GM23248 (cell line): Measurements from ENCODE around the gene RCBTB1. TPM values are rescaled to one million over a fixed set of nuclear protein-coding genes. Genes with fewer than 3 reads are reported as not detected.

Experiments
- DNase-seq: peaks from one replicate; pipeline ENCODE4 v3.0.0-alpha.2; 2015
- H2AFZ ChIP-seq: fragments of 200-600 bp; sonication (generic); 2 replicates; pipeline ENCODE4 v1.6.1; 2016; ENCODE audit warnings: antibody characterized with exemption
- H3F3A ChIP-seq: fragments of 200-600 bp; sonication (generic); 2 replicates; pipeline ENCODE4 v1.6.1; 2016; ENCODE audit warnings: mild to moderate bottlenecking, antibody characterized with exemption, mixed run types; ENCODE audit not compliant: insufficient read depth
- H3K27ac ChIP-seq: fragments of 200-600 bp; sonication (generic); 2 replicates; pipeline ENCODE4 v1.5.1; 2016; ENCODE audit warnings: mild to moderate bottlenecking
- H3K27me3 ChIP-seq: fragments of 200-600 bp; sonication (generic); replicated peaks from 2 replicates; pipeline ENCODE4 v1.6.1; 2016; ENCODE audit warnings: mild to moderate bottlenecking; ENCODE audit not compliant: insufficient read depth
- H3K36me3 ChIP-seq: fragments of 200-600 bp; sonication (generic); 2 replicates; pipeline ENCODE4 v1.6.1; 2016; ENCODE audit warnings: low read depth, mild to moderate bottlenecking
- H3K4me1 ChIP-seq: fragments of 200-600 bp; sonication (generic); 2 replicates; pipeline ENCODE4 v1.6.1; 2016; ENCODE audit warnings: mild to moderate bottlenecking; ENCODE audit not compliant: insufficient read depth
- H3K4me2 ChIP-seq: fragments of 200-600 bp; sonication (generic); one replicate; pipeline ENCODE4 v1.6.1; 2016; ENCODE audit warnings: mild to moderate bottlenecking; ENCODE audit not compliant: unreplicated experiment
- H3K4me3 ChIP-seq: fragments of 200-600 bp; sonication (generic); 2 replicates; pipeline ENCODE4 v1.5.1; 2016; ENCODE audit warnings: mild to moderate bottlenecking
- H3K79me2 ChIP-seq: fragments of 200-600 bp; sonication (generic); 2 replicates; pipeline ENCODE4 v1.6.1; 2016; ENCODE audit warnings: mild to moderate bottlenecking; ENCODE audit not compliant: insufficient read depth
- H3K9ac ChIP-seq: fragments of 200-600 bp; sonication (generic); 2 replicates; pipeline ENCODE4 v1.6.1; 2016; ENCODE audit warnings: mild to moderate bottlenecking
- H3K9me2 ChIP-seq: fragments of 200-600 bp; sonication (generic); 2 replicates; pipeline ENCODE4 v1.6.1; 2016; ENCODE audit warnings: mixed run types, mild to moderate bottlenecking, moderate library complexity; ENCODE audit not compliant: insufficient read depth
- H3K9me3 ChIP-seq: fragments of 200-600 bp; sonication (generic); one replicate; pipeline ENCODE4 v1.6.1; 2017; ENCODE audit warnings: low read depth
- H4K20me1 ChIP-seq: fragments of 200-600 bp; sonication (generic); 2 replicates; pipeline ENCODE4 v1.6.0; 2016; ENCODE audit not compliant: insufficient read depth
- EZH2 ChIP-seq: fragments of 200-600 bp; sonication (generic); IDR thresholded peaks from 2 replicates; pipeline ENCODE4 v1.6.1; 2018; ENCODE audit warnings: antibody characterized with exemption, mild to moderate bottlenecking; ENCODE audit not compliant: insufficient read depth, poor library complexity, severe bottlenecking
- EZH2phosphoT487 ChIP-seq: fragments of 200-600 bp; sonication (generic); IDR thresholded peaks from 2 replicates; pipeline ENCODE4 v1.6.1; 2018; ENCODE audit warnings: antibody characterized with exemption, moderate library complexity, mild to moderate bottlenecking, low read depth; ENCODE audit not compliant: insufficient read depth
- WGBS, 2 experiments: methylation state at CpG; one replicate each; pipeline ENCODE4 v1.1.6; 2015 to 2017; ENCODE audit warnings: low lambda C conversion rate in 2 of 2, low coverage in 1 of 2; ENCODE audit errors: missing lambda C conversion rate in 2 of 2; 5-methylcytosine and 5-hydroxymethylcytosine counted together
- in situ Hi-C: fragments of 300-500 bp; cut with MboI; formaldehyde crosslinking; loops from 2 replicates; pipeline ENCODE4 v1.15.0; 2020
- polyA plus RNA-seq: library from polyadenylated mRNA; unstranded; fragments of >200 nt; fragmentation: Nextera tagmentation; extraction: Ambion mirVana; gene quantifications from 2 replicates; pipeline ENCODE4 v1.2.1, GENCODE V29; 2016
- total RNA-seq: library from RNA; depleted of rRNA; stranded (reverse); fragments of >200 nt; shearing (Covaris generic); gene quantifications from 2 replicates; pipeline ENCODE4 v1.2.3, GENCODE V29; 2014

The RCBTB1 gene
- total and polyA plus RNA-seq, 2 experiments from 2014 or later: 9.5 to 9.9 TPM

DNA sequence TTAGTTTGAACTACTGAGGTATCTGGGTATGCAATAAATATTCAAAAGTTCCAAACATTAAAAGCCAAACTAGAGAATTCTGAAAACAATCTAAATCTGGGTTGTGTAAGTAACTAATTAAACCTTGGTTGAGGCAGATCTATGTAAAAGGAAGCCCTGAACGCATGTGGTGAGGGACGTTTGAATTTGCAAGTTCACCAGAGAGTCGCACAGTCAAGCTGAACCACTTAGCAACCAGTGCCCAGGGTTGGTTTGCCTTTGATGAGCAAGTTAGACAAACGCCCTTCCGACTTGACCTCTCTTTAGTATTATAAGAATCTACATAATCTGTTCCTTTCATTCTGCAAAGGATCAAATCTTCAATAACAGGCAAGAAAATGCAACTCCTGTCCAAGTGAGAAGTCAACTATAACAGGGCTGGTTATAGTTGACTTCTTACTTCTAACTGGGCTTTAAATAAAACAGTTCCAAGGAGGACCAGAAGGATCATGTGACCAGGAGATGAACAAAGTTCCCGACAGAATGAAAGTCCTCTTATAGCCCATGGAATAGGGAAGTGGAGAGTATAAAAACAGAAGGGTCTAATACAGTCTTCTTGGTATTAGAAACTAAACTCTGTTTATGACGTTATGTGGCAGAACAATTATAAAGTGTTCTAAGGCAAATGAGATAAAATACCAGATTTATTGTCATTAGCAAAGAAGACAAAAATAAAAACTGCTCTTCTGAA is 49.0 kb downstream of the RCBTB1 start:
- Histone ChIP-seq H3K4me2 (no peak overlapping the region), H3K4me3 (no peak overlapping the region), H3K79me2 (no peaks in the 10 kb centered on the region), H3K9me3 (no peaks in the 10 kb centered on the region), H3K4me1 (no peaks in the 10 kb centered on the region), H3K27ac (no peak overlapping the region), H3F3A (no peaks in the 10 kb centered on the region), H4K20me1 (no peaks in the 10 kb centered on the region), H2AFZ (no peak overlapping the region), H3K36me3 (peaks cover 15% of the 10 kb centered on the region), H3K9me2 (no peaks in the 10 kb centered on the region), H3K27me3 (no peaks in the 10 kb centered on the region), H3K9ac (no peak overlapping the region)
- DNase-seq: no peak
- TF ChIP-seq EZH2: no peak
- no peak for TF ChIP-seq EZH2phosphoT487
- in situ Hi-C loops: no loop called here
- 73 to 74% methylated on average over 7 of the region's 7 CpGs for WGBS, 2 experiments

DNA sequence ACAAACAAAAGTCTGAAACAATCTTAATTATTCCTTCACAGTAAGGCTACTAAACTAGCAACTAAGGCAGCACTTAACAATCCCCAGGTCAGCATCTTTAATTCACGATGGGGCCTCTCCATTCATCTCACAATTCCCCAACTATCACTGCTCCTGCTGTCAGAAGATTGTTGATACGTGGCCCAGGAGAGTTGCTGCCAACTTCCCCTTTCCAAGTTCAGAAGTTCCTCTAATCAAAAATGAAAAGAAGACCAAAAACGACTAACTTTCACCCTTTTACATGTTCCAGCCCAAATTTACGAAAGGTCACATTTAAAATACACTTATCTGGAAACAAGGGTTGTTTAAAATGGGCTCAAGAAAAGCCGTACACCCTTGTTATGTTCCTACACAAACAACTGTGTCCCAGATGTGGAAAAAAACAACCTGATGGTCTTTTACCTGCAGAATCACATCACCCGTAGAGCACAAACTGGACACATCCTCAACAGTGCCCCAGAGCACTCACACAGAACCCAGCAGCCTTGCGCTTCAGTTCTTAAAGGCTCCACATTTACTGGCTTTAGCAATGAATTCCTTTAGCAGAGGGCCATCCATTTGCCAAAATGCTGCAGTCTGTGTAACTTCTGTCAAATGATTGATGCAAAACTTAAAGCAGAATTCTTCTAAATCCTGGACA is 51.6 kb downstream of the RCBTB1 start:
- Histone ChIP-seq H3K9ac (no peak overlapping the region), H4K20me1 (no peaks in the 10 kb centered on the region), H3K79me2 (no peaks in the 10 kb centered on the region), H3K4me1 (no peaks in the 10 kb centered on the region), H3F3A (no peaks in the 10 kb centered on the region), H3K9me2 (no peaks in the 10 kb centered on the region), H3K9me3 (no peaks in the 10 kb centered on the region), H3K4me3 (no peak overlapping the region), H3K27me3 (no peaks in the 10 kb centered on the region), H3K27ac (no peak overlapping the region), H2AFZ (no peak overlapping the region), H3K36me3 (peaks cover 6% of the 10 kb centered on the region), H3K4me2 (no peak overlapping the region)
- in situ Hi-C loops: no loop called here
- TF ChIP-seq EZH2phosphoT487: no peak
- no peak for TF ChIP-seq EZH2
- DNase-seq: no peak
- 74% methylated on average over 7 of the region's 7 CpGs for WGBS, 2 experiments

DNA sequence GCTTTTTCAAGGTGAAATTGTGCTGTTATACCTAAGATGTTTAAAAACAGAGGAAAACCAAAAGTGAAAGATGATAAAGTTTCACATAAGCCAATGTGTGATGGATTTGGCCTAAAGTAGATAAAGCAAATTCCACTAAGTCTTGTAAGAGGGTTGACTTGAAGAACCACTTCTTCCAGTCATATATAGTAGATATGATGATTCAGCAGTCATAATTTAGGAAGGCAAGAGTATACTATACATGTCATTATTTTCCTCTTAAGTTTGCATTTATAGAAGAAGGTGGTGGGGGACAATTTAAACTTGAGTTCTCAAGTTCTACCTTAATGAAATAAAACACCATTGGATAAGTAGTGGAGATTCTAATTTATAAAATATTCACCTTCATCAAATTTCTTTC is 52.3 kb downstream of the RCBTB1 start:
- TF ChIP-seq EZH2: no peak
- TF ChIP-seq EZH2phosphoT487: no peak
- Histone ChIP-seq H3K4me1 (no peaks in the 10 kb centered on the region), H3K9me3 (no peaks in the 10 kb centered on the region), H3K9me2 (no peaks in the 10 kb centered on the region), H4K20me1 (no peaks in the 10 kb centered on the region), H3K4me3 (no peak overlapping the region), H3K36me3 (peaks cover 6% of the 10 kb centered on the region), H3K9ac (no peak overlapping the region), H3K79me2 (no peaks in the 10 kb centered on the region), H3K4me2 (no peak overlapping the region), H3K27me3 (no peaks in the 10 kb centered on the region), H2AFZ (no peak overlapping the region), H3K27ac (no peak overlapping the region), H3F3A (no peaks in the 10 kb centered on the region)
- in situ Hi-C loops: no loop called here
- DNase-seq: no peak

DNA sequence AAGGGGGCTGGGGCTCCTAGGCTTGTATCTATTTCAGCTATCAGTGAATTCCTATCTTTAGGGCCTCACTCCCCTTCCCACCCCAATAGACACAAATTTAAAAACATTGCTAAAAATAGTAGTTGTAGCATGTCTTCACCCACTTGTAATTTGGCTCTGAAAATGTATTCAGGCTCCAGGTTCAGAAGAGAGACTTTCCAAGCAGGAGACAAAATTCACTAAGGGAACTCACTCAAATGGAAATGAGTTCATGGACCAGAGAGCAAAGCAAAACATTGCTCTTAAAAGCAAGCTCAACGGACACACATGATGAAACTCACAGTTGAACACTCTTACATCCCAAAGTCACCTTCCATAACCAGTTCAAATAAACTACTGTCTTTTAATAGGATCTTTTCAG is 52.8 kb downstream of the RCBTB1 start:
- H3K4me1 ChIP-seq: no peaks in the 10 kb centered on the region
- DNase-seq: no peak
- H3K4me2 ChIP-seq: no peak overlapping the region
- no peaks in the 10 kb centered on the region for H3K79me2 ChIP-seq
- H3K9me3 ChIP-seq: no peaks in the 10 kb centered on the region
- H3K27ac ChIP-seq: no peak overlapping the region
- H2AFZ ChIP-seq: no peak overlapping the region
- no peak overlapping the region for H3K4me3 ChIP-seq
- no peaks in the 10 kb centered on the region for H3F3A ChIP-seq
- TF ChIP-seq EZH2: no peak
- no peak for TF ChIP-seq EZH2phosphoT487
- H4K20me1 ChIP-seq: no peaks in the 10 kb centered on the region
- peaks cover 6% of the 10 kb centered on the region for H3K36me3 ChIP-seq
- no peak overlapping the region for H3K9ac ChIP-seq
- no peaks in the 10 kb centered on the region for H3K27me3 ChIP-seq
- WGBS, 2 experiments: 58 to 87% methylated on average over 1 of the region's 1 CpG
- in situ Hi-C loops: no loop called here
- no peaks in the 10 kb centered on the region for H3K9me2 ChIP-seq
